ENCODE measurements around the gene NCOR2. TPM values are rescaled to one million over a fixed set of nuclear protein-coding genes. Genes with fewer than 3 reads are reported as not detected.

The NCOR2 gene
- total RNA-seq, 2 donors from 2014 or later: 228 to 229 TPM

- no peak for DNase-seq (ENCODE audit: low spot score)
- Histone ChIP-seq H3K4me1 (ENCODE audit: control insufficient read depth in 1 of 2, low read depth in 2 of 2) (peaks cover 7 to 9% of the 10 kb centered on the region in 2 donors), H3K36me3 (no peaks in the 10 kb centered on the region), H3K27me3 (replicated peaks; ENCODE audit: insufficient read depth) (no peaks in the 10 kb centered on the region), H3K27ac (no peak overlapping the region), H3K4me3 (no peak overlapping the region), H3K9me3 (no peaks in the 10 kb centered on the region)
- no peak for TF ChIP-seq CTCF (IDR thresholded peaks at IDR 0.05)
- ATAC-seq (ENCODE audit: insufficient number of reproducible peaks, low FRiP score, low read depth): no peak
These were observed 44.4 kb upstream of the NCOR2 start for GRCh38 chr12:124611559-124612409.

GRCh38 chr12:124610629-124611558 is 43.5 kb upstream of the NCOR2 start:
- no peaks in the 10 kb centered on the region for H3K36me3 ChIP-seq
- DNase-seq (ENCODE audit: low spot score) (no peak), ATAC-seq (ENCODE audit: insufficient number of reproducible peaks, low FRiP score, low read depth) (no peak)
- no peaks in the 10 kb centered on the region for H3K9me3 ChIP-seq
- H3K4me1 ChIP-seq (ENCODE audit: control insufficient read depth in 1 of 2, low read depth in 2 of 2): peaks cover 7 to 9% of the 10 kb centered on the region in 2 donors
- H3K27me3 ChIP-seq (replicated peaks; ENCODE audit: insufficient read depth): no peaks in the 10 kb centered on the region
- no peak overlapping the region for H3K4me3 ChIP-seq
- TF ChIP-seq CTCF (IDR thresholded peaks at IDR 0.05): no peak
- H3K27ac ChIP-seq: no peak overlapping the region

GRCh38 chr12:124610021-124610612 is 42.7 kb upstream of the NCOR2 start:
- Histone ChIP-seq H3K9me3 (no peaks in the 10 kb centered on the region), H3K4me1 (ENCODE audit: control insufficient read depth in 1 of 2, low read depth in 2 of 2) (peaks cover 7 to 9% of the 10 kb centered on the region in 2 donors), H3K4me3 (no peak overlapping the region), H3K27me3 (replicated peaks; ENCODE audit: insufficient read depth) (no peaks in the 10 kb centered on the region), H3K27ac (no peak overlapping the region), H3K36me3 (no peaks in the 10 kb centered on the region)
- no peak for ATAC-seq (ENCODE audit: insufficient number of reproducible peaks, low FRiP score, low read depth)
- TF ChIP-seq CTCF (IDR thresholded peaks at IDR 0.05): no peak
- DNase-seq (ENCODE audit: low spot score): no peak

- Histone ChIP-seq H3K4me3 (no peak overlapping the region), H3K36me3 (no peaks in the 10 kb centered on the region), H3K27me3 (replicated peaks; ENCODE audit: insufficient read depth) (no peaks in the 10 kb centered on the region), H3K4me1 (ENCODE audit: control insufficient read depth in 1 of 2, low read depth in 2 of 2) (peaks cover 7 to 9% of the 10 kb centered on the region in 2 donors), H3K9me3 (no peaks in the 10 kb centered on the region), H3K27ac (no peak overlapping the region)
- no peak for TF ChIP-seq CTCF (IDR thresholded peaks at IDR 0.05)
- no peak for DNase-seq (ENCODE audit: low spot score)
- no peak for ATAC-seq (ENCODE audit: insufficient number of reproducible peaks, low FRiP score, low read depth)
These were observed 41.9 kb upstream of the NCOR2 start for GRCh38 chr12:124609041-124609989.

All from thoracic aorta (tissue), 2 donors.